Transverse colon (tissue), 4 donors: ENCODE results near the gene DHRS3. TPM values are rescaled to one million over a fixed set of nuclear protein-coding genes. Genes with fewer than 3 reads are reported as not detected.

Source experiments
- DNase-seq: peaks from one replicate; pipeline ENCODE4 v3.0.0-alpha.2; 2019
- H3K27ac ChIP-seq, 4 donors: fragments of 200-600 bp; sonication (generic); 2 replicates each; pipeline ENCODE4 v1.5.1; 2016 to 2018; ENCODE audit warnings: inconsistent platforms in 4 of 4
- H3K27me3 ChIP-seq: fragments of 200-600 bp; sonication (generic); 2 replicates; pipeline ENCODE4 v1.5.1; 2017; ENCODE audit warnings: inconsistent platforms
- H3K36me3 ChIP-seq, 4 donors: fragments of 200-600 bp; sonication (generic); 2 replicates each; pipeline ENCODE4 v1.5.1; 2017 to 2019; ENCODE audit warnings: inconsistent platforms in 4 of 4
- H3K4me1 ChIP-seq, 4 donors: fragments of 200-600 bp; sonication (generic); 2 replicates each; pipeline ENCODE4 v1.5.1; 2017 to 2020; ENCODE audit warnings: inconsistent platforms in 4 of 4
- H3K4me3 ChIP-seq, 4 donors: fragments of 200-600 bp; sonication (generic); 1 replicate in 1 of 4; 2 replicates in 3 of 4; pipeline versions ENCODE4 v1.5.1 to v1.6.1; 2017 to 2019; ENCODE audit warnings: inconsistent platforms in 4 of 4
- H3K9me3 ChIP-seq, 2 donors: fragments of 200-600 bp; sonication (generic); 2 replicates each; pipeline ENCODE4 v1.5.1; 2017 to 2019; ENCODE audit warnings: inconsistent platforms in 2 of 2
- EP300 ChIP-seq: sonication (generic); formaldehyde crosslinking; IDR thresholded peaks from one replicate; pipeline ENCODE4 v1.6.1; 2017; ENCODE audit warnings: antibody characterized with exemption, low read depth
- POLR2A ChIP-seq: fragments of 450-650 bp; IDR thresholded peaks from one replicate; pipeline ENCODE4 v1.6.1; 2016; ENCODE audit warnings: antibody characterized with exemption, mild to moderate bottlenecking, moderate library complexity
- POLR2AphosphoS5 ChIP-seq, 3 donors: sonication (generic); formaldehyde crosslinking; IDR thresholded peaks; one replicate each; pipeline ENCODE4 v1.6.1; 2016; ENCODE audit warnings: antibody characterized with exemption in 3 of 3
- WGBS, 2 donors: methylation state at CpG; one replicate each; pipeline ENCODE4 v1.1.5; 2018; ENCODE audit warnings: low coverage in 1 of 2; 5-methylcytosine and 5-hydroxymethylcytosine counted together
- in situ Hi-C, 4 donors: fragments of 200-750 bp; cut with MboI; loops; one replicate each; pipeline versions ENCODE4 v1.15.0 to v1.15.1; 2017; ENCODE audit warnings: low sequenced_read_pairs in 3 of 4, low pct_ligation_motif_present in 1 of 4, low pct_unique_long_range_greater_than_20kb in 1 of 4
- intact Hi-C: fragments of 100-400 bp; cut with DNase I; formaldehyde crosslinking; loops from one replicate; pipeline ENCODE4 v1.15.1; 2023; ENCODE audit warnings: low total_unique reads
- total RNA-seq, 4 donors: library from RNA; depleted of rRNA; stranded (reverse); fragments of >200 nt; gene quantifications; one replicate each; pipeline ENCODE4 v1.1.0, GENCODE V29; 2016
- TF ChIP-seq, protein P1 (sequence below), 5 experiments: fragments of 200-600 bp in 3 of 5; fragments of 450-650 bp in 2 of 5; sonication (generic) in 3 of 5; IDR thresholded peaks; 1 replicate in 2 of 5; 2 replicates in 3 of 5; pipeline ENCODE4 v1.5.1; 2016 to 2017; ENCODE audit warnings: antibody characterized with exemption in 5 of 5, inconsistent platforms in 3 of 5, mild to moderate bottlenecking in 2 of 5, moderate library complexity in 1 of 5

DHRS3 gene, protein sequence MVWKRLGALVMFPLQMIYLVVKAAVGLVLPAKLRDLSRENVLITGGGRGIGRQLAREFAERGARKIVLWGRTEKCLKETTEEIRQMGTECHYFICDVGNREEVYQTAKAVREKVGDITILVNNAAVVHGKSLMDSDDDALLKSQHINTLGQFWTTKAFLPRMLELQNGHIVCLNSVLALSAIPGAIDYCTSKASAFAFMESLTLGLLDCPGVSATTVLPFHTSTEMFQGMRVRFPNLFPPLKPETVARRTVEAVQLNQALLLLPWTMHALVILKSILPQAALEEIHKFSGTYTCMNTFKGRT
- total RNA-seq: 100 to 1,000 TPM in 2 of 4 donors, 10 to 100 TPM in 2; 55.3 to 122 (median 103) TPM

GRCh38 chr1:12617901-12618660, at the start of gene DHRS3:
Gene DHRS3 (minus strand): TSS chr1:12618210. CDS start chr1:12617348, 862 bp downstream.
- peak; percentile 85 for DNase-seq
- Histone ChIP-seq H3K27ac (peak within 1 kb of the TSS; percentile 92 to 96 (median 94)), H3K4me1 (peaks cover 21 to 68% (median 55%) of the 10 kb centered on the region in 4 donors), H3K4me3 (peak within 1 kb of the TSS; percentile 54 to 85 (median 66)), H3K36me3 (no peaks in the 10 kb centered on the region), H3K27me3 (no peaks in the 10 kb centered on the region), H3K9me3 (no peaks in the 10 kb centered on the region)
- whole genome bisulfite sequencing, 2 donors: 0 to 2% methylated on average over 10 to 68 of the region's 69 CpGs
- intact Hi-C loops (loop anchor here (2.0 to 10.0 kb wide), 3 partner anchors 23 to 209 kb away; no protein-coding TSS in a partner anchor), in situ Hi-C loops (loop anchor here in 1 of 4 donors (25.0 kb wide), 1 partner anchor 206 kb away; no protein-coding TSS in a partner anchor)
- TF ChIP-seq POLR2AphosphoS5 (IDR thresholded peaks at IDR 0.05) (peak; percentile 72 to 91 (median 89)), EP300 (no peak), POLR2A (peak; percentile 75)

- Histone ChIP-seq H3K4me3 (no peak overlapping the region), H3K4me1 (no peaks in the 10 kb centered on the region), H3K27me3 (no peaks in the 10 kb centered on the region), H3K9me3 (peaks cover 0 to 4% of the 10 kb centered on the region in 2 donors), H3K27ac (no peak overlapping the region), H3K36me3 (no peaks in the 10 kb centered on the region)
- DNase-seq: no peak
- in situ Hi-C loops (loop anchor here (25.0 kb wide), 2 partner anchors 354 to 554 kb away; no protein-coding TSS in a partner anchor), intact Hi-C loops (no loop called here)
- TF ChIP-seq EP300: no peak
- TF ChIP-seq POLR2AphosphoS5 (IDR thresholded peaks at IDR 0.05): no peak
- no peak for TF ChIP-seq POLR2A
- TF ChIP-seq, protein P1, sequence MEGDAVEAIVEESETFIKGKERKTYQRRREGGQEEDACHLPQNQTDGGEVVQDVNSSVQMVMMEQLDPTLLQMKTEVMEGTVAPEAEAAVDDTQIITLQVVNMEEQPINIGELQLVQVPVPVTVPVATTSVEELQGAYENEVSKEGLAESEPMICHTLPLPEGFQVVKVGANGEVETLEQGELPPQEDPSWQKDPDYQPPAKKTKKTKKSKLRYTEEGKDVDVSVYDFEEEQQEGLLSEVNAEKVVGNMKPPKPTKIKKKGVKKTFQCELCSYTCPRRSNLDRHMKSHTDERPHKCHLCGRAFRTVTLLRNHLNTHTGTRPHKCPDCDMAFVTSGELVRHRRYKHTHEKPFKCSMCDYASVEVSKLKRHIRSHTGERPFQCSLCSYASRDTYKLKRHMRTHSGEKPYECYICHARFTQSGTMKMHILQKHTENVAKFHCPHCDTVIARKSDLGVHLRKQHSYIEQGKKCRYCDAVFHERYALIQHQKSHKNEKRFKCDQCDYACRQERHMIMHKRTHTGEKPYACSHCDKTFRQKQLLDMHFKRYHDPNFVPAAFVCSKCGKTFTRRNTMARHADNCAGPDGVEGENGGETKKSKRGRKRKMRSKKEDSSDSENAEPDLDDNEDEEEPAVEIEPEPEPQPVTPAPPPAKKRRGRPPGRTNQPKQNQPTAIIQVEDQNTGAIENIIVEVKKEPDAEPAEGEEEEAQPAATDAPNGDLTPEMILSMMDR (IDR thresholded peaks at IDR 0.05): no peak
- WGBS, 2 donors: 40 to 88% methylated on average over 1 to 15 of the region's 15 CpGs
Observed at GRCh38 chr1:12666141-12666735, 48.2 kb upstream of the DHRS3 start.

DNA sequence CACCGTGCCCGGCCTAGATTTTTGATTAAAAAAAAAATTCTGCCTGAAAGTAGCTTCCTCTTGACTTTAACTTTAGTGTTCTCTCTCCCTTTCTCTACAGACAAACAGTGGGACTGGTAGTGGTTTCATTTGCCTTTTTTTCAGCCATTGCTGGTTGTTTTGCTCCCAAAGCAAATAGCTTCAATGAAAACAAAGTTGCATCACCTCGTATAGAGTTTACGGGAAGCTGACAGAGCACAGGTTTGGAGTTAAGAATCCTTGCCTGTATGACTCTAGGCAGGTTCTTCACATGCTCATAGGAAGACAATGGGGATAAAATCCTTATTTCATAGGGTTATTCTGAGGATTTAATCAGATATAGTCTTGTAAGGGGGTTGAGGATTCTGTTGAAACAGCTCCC, 47.5 kb upstream of the DHRS3 start:
- in situ Hi-C loops (loop anchor here (25.0 kb wide), 2 partner anchors 353 to 553 kb away; no protein-coding TSS in a partner anchor), intact Hi-C loops (no loop called here)
- H3K27ac ChIP-seq: no peak overlapping the region
- no peaks in the 10 kb centered on the region for H3K36me3 ChIP-seq
- no peak overlapping the region for H3K4me3 ChIP-seq
- 79 to 88% methylated on average over 4 of the region's 4 CpGs for WGBS, 2 donors
- DNase-seq: no peak
- no peaks in the 10 kb centered on the region for H3K27me3 ChIP-seq
- H3K9me3 ChIP-seq: peaks cover 0 to 4% of the 10 kb centered on the region in 2 donors
- TF ChIP-seq POLR2A (no peak), POLR2AphosphoS5 (IDR thresholded peaks at IDR 0.05) (no peak), EP300 (no peak)
- TF ChIP-seq, protein P1 (IDR thresholded peaks at IDR 0.05): no peak
- H3K4me1 ChIP-seq: no peaks in the 10 kb centered on the region

GRCh38 chr1:12662556-12662955, 44.5 kb upstream of the DHRS3 start:
- Histone ChIP-seq H3K4me1 (no peaks in the 10 kb centered on the region), H3K4me3 (no peak overlapping the region), H3K27me3 (no peaks in the 10 kb centered on the region), H3K36me3 (no peaks in the 10 kb centered on the region), H3K27ac (no peak overlapping the region), H3K9me3 (peaks cover 0 to 4% of the 10 kb centered on the region in 2 donors)
- in situ Hi-C loops: loop anchor here (25.0 kb wide), 2 partner anchors 350 to 550 kb away; no protein-coding TSS in a partner anchor
- TF ChIP-seq POLR2A (no peak), POLR2AphosphoS5 (IDR thresholded peaks at IDR 0.05) (no peak), EP300 (no peak)
- TF ChIP-seq, protein P1 (IDR thresholded peaks at IDR 0.05): no peak
- DNase-seq: no peak
- WGBS, 2 donors: 71 to 100% methylated on average over 1 of the region's 1 CpG
- intact Hi-C loops: no loop called here
